HCT116 (cell line): ENCODE results near the gene MCRIP2. TPM values are rescaled to one million over a fixed set of nuclear protein-coding genes. Genes with fewer than 3 reads are reported as not detected.

Experiments used
- ATAC-seq: fragments of 200-7000 bp; cut with Tn5 transposase; 2 replicates; pipeline ENCODE4 v1.9.1; 2020; ENCODE audit warnings: mild to moderate bottlenecking, moderate library complexity
- BruUV-seq: library from RNA; stranded (reverse); fragments of 400-500 nt; replicated peaks from 2 replicates; lab custom pipeline; 2021; lab: Mats Ljungman, UMichigan
- CTCF ChIA-PET: fragments of 300-600 bp; sonication (Branson Sonifier 250); formaldehyde crosslinking; loops from one replicate; lab custom pipeline; 2021; ENCODE audit warnings: antibody characterized with exemption; lab: Charles Lee
- POLR2A ChIA-PET: fragments of 300-600, 350-600 bp; sonication (Branson Sonifier 250); formaldehyde crosslinking; loops from one replicate; lab custom pipeline; 2021; ENCODE audit warnings: antibody characterized with exemption; lab: Charles Lee
- RAD21 ChIA-PET, 2 experiments: fragments of 300-600 bp; sonication (Branson Sonifier 250); formaldehyde crosslinking; loops; one replicate each; lab custom pipeline; 2023; ENCODE audit warnings: low total read pairs in 2 of 2; ENCODE audit not compliant: uncharacterized antibody in 2 of 2, unreplicated experiment in 2 of 2, low non-redundant PET in 1 of 2; lab: Charles Lee
- DNase-seq: peaks from one replicate; pipeline ENCODE4 v3.0.0-alpha.2; 2010; ENCODE audit warnings: low read depth, low spot score
- H2AFZ ChIP-seq: fragments of 200-600 bp; shearing (Covaris generic), sonication (generic); 2 replicates; pipeline ENCODE4 v1.6.1; 2017; ENCODE audit warnings: low read depth, mixed run types, mixed read lengths, antibody characterized with exemption, low read length; ENCODE audit not compliant: poor library complexity, severe bottlenecking
- H3K27ac ChIP-seq: 2 replicates; pipeline ENCODE4 v1.5.1; 2012; ENCODE audit warnings: low read depth, low read length
- H3K27me3 ChIP-seq: fragments of 200-600 bp; sonication (generic); 2 replicates; pipeline ENCODE4 v1.6.1; 2016; ENCODE audit warnings: mixed run types, low read length, mixed read lengths; ENCODE audit not compliant: insufficient read depth
- H3K36me3 ChIP-seq, 2 experiments: fragments of 200-500 bp in 1 of 2; fragments of 200-600 bp in 1 of 2; sonication (Bioruptor generic) in 1 of 2; sonication (generic) in 1 of 2; 2 replicates each; pipeline versions ENCODE4 v1.5.1 to v1.6.1; 2014 to 2016; ENCODE audit warnings: low read length in 2 of 2, inconsistent platforms in 1 of 2, mixed read lengths in 1 of 2, mixed run types in 1 of 2; ENCODE audit not compliant: insufficient read depth in 2 of 2, control insufficient read depth in 1 of 2
- H3K4me1 ChIP-seq, 2 experiments: fragments of 200-600 bp in 1 of 2; sonication (generic) in 1 of 2; 2 replicates each; pipeline versions ENCODE4 v1.5.1 to v1.6.1; 2012 to 2017; ENCODE audit warnings: low read length in 2 of 2, inconsistent platforms in 1 of 2, mild to moderate bottlenecking in 1 of 2, mixed read lengths in 1 of 2, mixed run types in 1 of 2, moderate library complexity in 1 of 2; ENCODE audit not compliant: insufficient read depth in 2 of 2, control insufficient read depth in 1 of 2
- H3K4me2 ChIP-seq: fragments of 200-600 bp; sonication (generic); 2 replicates; pipeline ENCODE4 v1.6.1; 2017; ENCODE audit warnings: mixed run types, low read length, mixed read lengths
- H3K4me3 ChIP-seq, 2 experiments: fragments of 200-600 bp in 1 of 2; sonication (generic) in 1 of 2; replicated peaks in 1 of 2; 2 replicates each; pipeline ENCODE4 v1.5.1; 2011 to 2016; ENCODE audit warnings: low read length in 2 of 2, control low read depth in 1 of 2, low read depth in 1 of 2, mild to moderate bottlenecking in 1 of 2, mixed read lengths in 1 of 2, mixed run types in 1 of 2
- H3K79me2 ChIP-seq: fragments of 200-600 bp; sonication (generic); 2 replicates; pipeline ENCODE4 v1.6.1; 2017; ENCODE audit warnings: mild to moderate bottlenecking, mixed run types, low read length, moderate library complexity, mixed read lengths; ENCODE audit not compliant: insufficient read depth
- H3K9ac ChIP-seq: fragments of 200-600 bp; sonication (generic); 2 replicates; pipeline ENCODE4 v1.6.1; 2016; ENCODE audit warnings: low read length, mixed read lengths
- H3K9me2 ChIP-seq: fragments of 200-600 bp; sonication (generic), shearing (Covaris generic); 2 replicates; pipeline ENCODE4 v1.6.1; 2017; ENCODE audit warnings: mixed run types, mild to moderate bottlenecking, moderate library complexity; ENCODE audit not compliant: insufficient read depth
- H3K9me3 ChIP-seq, 2 experiments: fragments of 200-500 bp in 1 of 2; fragments of 200-600 bp in 1 of 2; sonication (Bioruptor generic) in 1 of 2; sonication (generic) in 1 of 2; 2 replicates each; pipeline ENCODE4 v1.6.1; 2014 to 2017; ENCODE audit warnings: low read length in 2 of 2, mixed read lengths in 2 of 2, inconsistent platforms in 1 of 2, low read depth in 1 of 2, mild to moderate bottlenecking in 1 of 2, mixed run types in 1 of 2, moderate library complexity in 1 of 2; ENCODE audit not compliant: control insufficient read depth in 1 of 2, insufficient read depth in 1 of 2
- H4K20me1 ChIP-seq: fragments of 200-600 bp; sonication (generic), shearing (Covaris generic); 2 replicates; pipeline ENCODE4 v1.6.1; 2017; ENCODE audit warnings: mixed run types, mild to moderate bottlenecking, moderate library complexity; ENCODE audit not compliant: insufficient read depth
- CEBPB ChIP-seq: IDR thresholded peaks from 2 replicates; pipeline ENCODE4 v1.6.1; 2012; ENCODE audit warnings: low read depth
- EGR1 ChIP-seq: IDR thresholded peaks from 2 replicates; pipeline ENCODE4 v1.6.1; 2012; ENCODE audit warnings: low read depth
- FOSL1 ChIP-seq: IDR thresholded peaks from 2 replicates; pipeline ENCODE4 v1.6.1; 2012; ENCODE audit warnings: low read depth
- POLR2AphosphoS5 ChIP-seq: IDR thresholded peaks from 2 replicates; pipeline ENCODE4 v1.6.1; 2011; ENCODE audit warnings: mild to moderate bottlenecking, low read depth, low read length, moderate library complexity
- RAD21 ChIP-seq: IDR thresholded peaks from 2 replicates; pipeline ENCODE4 v1.6.1; 2012; ENCODE audit warnings: low read depth, mild to moderate bottlenecking
- SIN3A ChIP-seq: IDR thresholded peaks from 2 replicates; pipeline ENCODE4 v1.6.1; 2012; ENCODE audit warnings: low read depth
- TCF7L2 ChIP-seq: IDR thresholded peaks from 2 replicates; pipeline ENCODE4 v1.7.0; 2011; ENCODE audit warnings: borderline replicate concordance, inconsistent platforms; ENCODE audit not compliant: insufficient read depth, insufficient read length; ENCODE audit errors: extremely low read depth
- ZBTB33 ChIP-seq: IDR thresholded peaks from 2 replicates; pipeline ENCODE4 v1.6.1; 2011; ENCODE audit warnings: mild to moderate bottlenecking, low read length, moderate library complexity; ENCODE audit not compliant: insufficient replicate concordance; ENCODE audit errors: extremely low read depth
- ZFX ChIP-seq: fragments of 450-650 bp; IDR thresholded peaks from 2 replicates; pipeline ENCODE4 v1.6.1; 2017
- intact Hi-C: fragments of 100-400 bp; cut with micrococcal nuclease; formaldehyde crosslinking; loops from 2 replicates; pipeline ENCODE4 v1.10.0; 2022
- total RNA-seq: library from RNA; stranded (reverse); gene quantifications from one replicate; pipeline ENCODE4 v1.2.1, GENCODE V29; 2021; ENCODE audit not compliant: unreplicated experiment
- TF ChIP-seq, protein P1 (sequence below): IDR thresholded peaks from 2 replicates; pipeline ENCODE4 v1.6.1; 2012; ENCODE audit warnings: low read depth
- TF ChIP-seq, protein P2 (sequence below), 3 experiments: fragments of 200-600 bp in 1 of 3; sonication (generic) in 1 of 3; IDR thresholded peaks in 2 of 3; conservative IDR thresholded peaks in 1 of 3; 2 replicates each; pipeline ENCODE4 v1.5.1; 2012 to 2017; ENCODE audit warnings: low read depth in 2 of 3, low read length in 2 of 3, antibody characterized with exemption in 1 of 3, borderline replicate concordance in 1 of 3, control low read depth in 1 of 3, mild to moderate bottlenecking in 1 of 3, mixed read lengths in 1 of 3, mixed run types in 1 of 3, moderate library complexity in 1 of 3; ENCODE audit not compliant: insufficient read depth in 1 of 3

Gene MCRIP2
- total RNA-seq, 1 experiment from 2014 or later, result 34.9 TPM

DNA sequence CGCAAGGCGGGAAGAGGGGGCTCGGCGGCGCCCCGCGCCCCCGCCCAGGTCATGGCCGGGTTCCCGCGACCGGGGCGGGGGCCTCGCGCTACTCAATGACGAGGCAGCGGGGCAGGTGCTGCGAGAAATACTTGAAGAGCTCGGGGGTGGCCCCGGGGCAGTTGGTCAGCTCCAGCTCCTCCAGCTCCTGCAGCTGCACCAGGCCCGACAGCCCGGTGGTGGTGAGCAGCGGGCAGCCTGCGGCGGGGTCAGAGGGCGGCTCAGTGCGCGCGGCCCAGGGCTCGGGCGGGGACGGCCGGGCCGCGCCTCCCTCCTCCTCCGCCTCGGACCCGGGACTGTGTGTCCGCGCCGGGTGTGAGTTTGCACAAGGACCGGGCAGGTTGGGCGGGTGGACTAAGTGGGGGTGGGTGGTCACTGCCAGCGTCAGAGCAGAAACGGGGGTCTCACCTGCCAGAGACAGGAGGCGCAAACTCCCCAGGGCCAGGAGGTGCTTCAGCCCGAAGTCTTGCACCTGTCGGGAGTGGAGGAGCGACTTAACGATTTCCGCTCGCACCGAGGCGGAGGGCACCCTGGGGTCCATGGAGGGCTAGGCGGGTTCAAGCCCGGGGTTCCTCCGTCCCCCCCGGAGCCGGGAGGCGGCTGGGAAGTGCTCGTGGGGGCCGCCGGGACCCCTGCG, 52.7 kb downstream of the MCRIP2 start:
- ATAC-seq, result no peak
- Histone ChIP-seq H3K9me3 (no peaks in the 10 kb centered on the region), H4K20me1 (no peaks in the 10 kb centered on the region)

More for the DNA sequence above, 52.7 kb downstream of the MCRIP2 start:
- POLR2A ChIA-PET, result no interaction called here
- H3K4me3 ChIP-seq, result peak overlapping the region; percentile 47 to 55
- intact Hi-C loops, result no loop called here
- H3K9me2 ChIP-seq, result no peaks in the 10 kb centered on the region
- BruUV-seq, result no TSS peak
- H3K27ac ChIP-seq, result peak overlapping the region; percentile 63; the same call in 1 of the 2 replicates
- H3K27me3 ChIP-seq, result no peaks in the 10 kb centered on the region
- H2AFZ ChIP-seq, result no peak overlapping the region
- peak overlapping the region; percentile 88 for H3K4me2 ChIP-seq
- H3K36me3 ChIP-seq, result no peaks in the 10 kb centered on the region
- RAD21 ChIA-PET, result no interaction called here
- no peak for DNase-seq
- peaks cover 7% of the 10 kb centered on the region; the same call in 1 of the 2 replicates for H3K79me2 ChIP-seq
- CTCF ChIA-PET, result no interaction called here
- TF ChIP-seq, protein P1, sequence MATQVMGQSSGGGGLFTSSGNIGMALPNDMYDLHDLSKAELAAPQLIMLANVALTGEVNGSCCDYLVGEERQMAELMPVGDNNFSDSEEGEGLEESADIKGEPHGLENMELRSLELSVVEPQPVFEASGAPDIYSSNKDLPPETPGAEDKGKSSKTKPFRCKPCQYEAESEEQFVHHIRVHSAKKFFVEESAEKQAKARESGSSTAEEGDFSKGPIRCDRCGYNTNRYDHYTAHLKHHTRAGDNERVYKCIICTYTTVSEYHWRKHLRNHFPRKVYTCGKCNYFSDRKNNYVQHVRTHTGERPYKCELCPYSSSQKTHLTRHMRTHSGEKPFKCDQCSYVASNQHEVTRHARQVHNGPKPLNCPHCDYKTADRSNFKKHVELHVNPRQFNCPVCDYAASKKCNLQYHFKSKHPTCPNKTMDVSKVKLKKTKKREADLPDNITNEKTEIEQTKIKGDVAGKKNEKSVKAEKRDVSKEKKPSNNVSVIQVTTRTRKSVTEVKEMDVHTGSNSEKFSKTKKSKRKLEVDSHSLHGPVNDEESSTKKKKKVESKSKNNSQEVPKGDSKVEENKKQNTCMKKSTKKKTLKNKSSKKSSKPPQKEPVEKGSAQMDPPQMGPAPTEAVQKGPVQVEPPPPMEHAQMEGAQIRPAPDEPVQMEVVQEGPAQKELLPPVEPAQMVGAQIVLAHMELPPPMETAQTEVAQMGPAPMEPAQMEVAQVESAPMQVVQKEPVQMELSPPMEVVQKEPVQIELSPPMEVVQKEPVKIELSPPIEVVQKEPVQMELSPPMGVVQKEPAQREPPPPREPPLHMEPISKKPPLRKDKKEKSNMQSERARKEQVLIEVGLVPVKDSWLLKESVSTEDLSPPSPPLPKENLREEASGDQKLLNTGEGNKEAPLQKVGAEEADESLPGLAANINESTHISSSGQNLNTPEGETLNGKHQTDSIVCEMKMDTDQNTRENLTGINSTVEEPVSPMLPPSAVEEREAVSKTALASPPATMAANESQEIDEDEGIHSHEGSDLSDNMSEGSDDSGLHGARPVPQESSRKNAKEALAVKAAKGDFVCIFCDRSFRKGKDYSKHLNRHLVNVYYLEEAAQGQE, result no peak
- TF ChIP-seq, protein P2, sequence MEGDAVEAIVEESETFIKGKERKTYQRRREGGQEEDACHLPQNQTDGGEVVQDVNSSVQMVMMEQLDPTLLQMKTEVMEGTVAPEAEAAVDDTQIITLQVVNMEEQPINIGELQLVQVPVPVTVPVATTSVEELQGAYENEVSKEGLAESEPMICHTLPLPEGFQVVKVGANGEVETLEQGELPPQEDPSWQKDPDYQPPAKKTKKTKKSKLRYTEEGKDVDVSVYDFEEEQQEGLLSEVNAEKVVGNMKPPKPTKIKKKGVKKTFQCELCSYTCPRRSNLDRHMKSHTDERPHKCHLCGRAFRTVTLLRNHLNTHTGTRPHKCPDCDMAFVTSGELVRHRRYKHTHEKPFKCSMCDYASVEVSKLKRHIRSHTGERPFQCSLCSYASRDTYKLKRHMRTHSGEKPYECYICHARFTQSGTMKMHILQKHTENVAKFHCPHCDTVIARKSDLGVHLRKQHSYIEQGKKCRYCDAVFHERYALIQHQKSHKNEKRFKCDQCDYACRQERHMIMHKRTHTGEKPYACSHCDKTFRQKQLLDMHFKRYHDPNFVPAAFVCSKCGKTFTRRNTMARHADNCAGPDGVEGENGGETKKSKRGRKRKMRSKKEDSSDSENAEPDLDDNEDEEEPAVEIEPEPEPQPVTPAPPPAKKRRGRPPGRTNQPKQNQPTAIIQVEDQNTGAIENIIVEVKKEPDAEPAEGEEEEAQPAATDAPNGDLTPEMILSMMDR (IDR thresholded peaks at IDR 0.05 in 2 of 3, conservative IDR thresholded peaks at IDR 0.05 in 1 of 3; ENCODE audit: borderline replicate concordance in 1 of 3, insufficient read depth in 1 of 3, low read depth in 2 of 3, low read length in 2 of 3), result no peak
- TF ChIP-seq CEBPB (no peak), ZBTB33 (no peak), POLR2AphosphoS5 (no peak), RAD21 (no peak), TCF7L2 (no peak), ZFX (no peak), SIN3A (no peak), FOSL1 (no peak), EGR1 (no peak)
- TF ChIP-seq, all 23 proteins: peak for 0
- Histone ChIP-seq H3K4me1 (peaks cover 13 to 38% of the 10 kb centered on the region in 2 experiments), H3K9ac (no peak overlapping the region)
